ENCODE data around the gene OR11A1. TPM values are rescaled to one million over a fixed set of nuclear protein-coding genes. Genes with fewer than 3 reads are reported as not detected.

Gene OR11A1
- total and polyA plus RNA-seq, 4 donors, result not detected

- TF ChIP-seq MAX (IDR thresholded peaks at IDR 0.05), result no peak
- no peak for TF ChIP-seq FOXA1 (IDR thresholded peaks at IDR 0.05)
- no peak for TF ChIP-seq JUND (IDR thresholded peaks at IDR 0.05)
- no peak for TF ChIP-seq FOXA2 (IDR thresholded peaks at IDR 0.05)
- TF ChIP-seq TAF1 (conservative IDR thresholded peaks at IDR 0.05), result no peak
- no peak for TF ChIP-seq YY1 (IDR thresholded peaks at IDR 0.05)
These were observed 53.1 kb downstream of the OR11A1 start (continued) for GRCh38 chr6:29403801-29404200.

GRCh38 chr6:29399525-29399924, 57.3 kb downstream of the OR11A1 start:
- H3K27ac ChIP-seq (ENCODE audit: low read depth in 1 of 2, low read length in 2 of 2), result no peak overlapping the region
- WGBS, result 72% methylated on average over 2 of the region's 2 CpGs

GRCh38 chr6:29395331-29395730, 61.5 kb downstream of the OR11A1 start, which contains the start of gene OR12D2:
OR12D2 (plus strand) TSS chr6:29395631; CDS start chr6:29396700, 1,069 bp downstream.
- no peak for DNase-seq (ENCODE audit: low spot score)
- no peak within 1 kb of the TSS for H3K4me3 ChIP-seq (ENCODE audit: low read depth in 1 of 3, low read length in 3 of 3)
- TF ChIP-seq EGR1 (IDR thresholded peaks at IDR 0.05; ENCODE audit: low read depth in 2 of 2) (no peak), YY1 (IDR thresholded peaks at IDR 0.05) (no peak), FOXA2 (IDR thresholded peaks at IDR 0.05) (no peak), RXRA (IDR thresholded peaks at IDR 0.05) (no peak), RAD21 (IDR thresholded peaks at IDR 0.05) (no peak), MAX (IDR thresholded peaks at IDR 0.05) (no peak), GABPA (IDR thresholded peaks at IDR 0.05 in 1 of 2, conservative IDR thresholded peaks at IDR 0.05 in 1 of 2) (no peak), ATF3 (IDR thresholded peaks at IDR 0.05) (no peak), HNF4A (conservative IDR thresholded peaks at IDR 0.05) (no peak), FOXA1 (IDR thresholded peaks at IDR 0.05) (no peak), HNF4G (IDR thresholded peaks at IDR 0.05) (no peak), REST (IDR thresholded peaks at IDR 0.05) (no peak), JUND (IDR thresholded peaks at IDR 0.05) (no peak), ZBTB33 (IDR thresholded peaks at IDR 0.05) (no peak), TAF1 (conservative IDR thresholded peaks at IDR 0.05) (no peak), NR2F2 (IDR thresholded peaks at IDR 0.05) (no peak), SP1 (IDR thresholded peaks at IDR 0.05) (no peak)

More at GRCh38 chr6:29399525-29399924, 57.3 kb downstream of the OR11A1 start:
- H3K9me3 ChIP-seq (ENCODE audit: control insufficient read depth in 4 of 4, low read length in 3 of 4), result no peaks in the 10 kb centered on the region
- no peak overlapping the region for H3K4me3 ChIP-seq (ENCODE audit: low read depth in 1 of 3, low read length in 3 of 3)
- TF ChIP-seq RAD21 (IDR thresholded peaks at IDR 0.05) (no peak), CTCF (IDR thresholded peaks at IDR 0.05; ENCODE audit: low read depth, low read length, missing input control) (no peak), JUND (IDR thresholded peaks at IDR 0.05) (no peak)
- no peaks in the 10 kb centered on the region for H3K36me3 ChIP-seq (ENCODE audit: control insufficient read depth in 4 of 4, insufficient read depth in 3 of 4, low read depth in 1 of 4, low read length in 3 of 4)
- no peak for DNase-seq (ENCODE audit: low spot score)
- no peak overlapping the region for H3K9ac ChIP-seq (ENCODE audit: low read depth in 1 of 2, low read length in 2 of 2)
- no peaks in the 10 kb centered on the region for H3K4me1 ChIP-seq (ENCODE audit: control insufficient read depth in 4 of 4, insufficient read depth in 4 of 4, low read length in 3 of 4)
- peaks cover 0 to 4% (median 0%) of the 10 kb centered on the region in 4 donors for H3K27me3 ChIP-seq (ENCODE audit: control insufficient read depth in 4 of 4, insufficient read depth in 4 of 4, low read length in 3 of 4)

More at GRCh38 chr6:29395331-29395730, 61.5 kb downstream of the OR11A1 start, which contains the start of gene OR12D2:
- H3K36me3 ChIP-seq (ENCODE audit: control insufficient read depth in 4 of 4, insufficient read depth in 3 of 4, low read depth in 1 of 4, low read length in 3 of 4), result no peaks in the 10 kb centered on the region
- H3K9me3 ChIP-seq (ENCODE audit: control insufficient read depth in 4 of 4, low read length in 3 of 4), result no peaks in the 10 kb centered on the region
- H3K4me1 ChIP-seq (ENCODE audit: control insufficient read depth in 4 of 4, insufficient read depth in 4 of 4, low read length in 3 of 4), result no peaks in the 10 kb centered on the region
- H3K27me3 ChIP-seq (ENCODE audit: control insufficient read depth in 4 of 4, insufficient read depth in 4 of 4, low read length in 3 of 4), result peaks cover 0 to 4% (median 1%) of the 10 kb centered on the region in 4 donors
- no peak within 1 kb of the TSS for H3K27ac ChIP-seq (ENCODE audit: low read depth in 1 of 2, low read length in 2 of 2)
- no peak within 1 kb of the TSS for H3K9ac ChIP-seq (ENCODE audit: low read depth in 1 of 2, low read length in 2 of 2)

Data from liver (tissue), 9 donors.